Mononuclear cell (primary cell): ENCODE measurements around the gene ZSWIM6. TPM values are rescaled to one million over a fixed set of nuclear protein-coding genes. Genes with fewer than 3 reads are reported as not detected.

Source experiments
- H3K27me3 ChIP-seq: 2 replicates; pipeline ENCODE4 v1.6.0; 2011; ENCODE audit warnings: low read length, control low read depth; ENCODE audit not compliant: insufficient read depth
- H3K4me1 ChIP-seq: 2 replicates; pipeline ENCODE4 v1.5.1; 2011; ENCODE audit warnings: mild to moderate bottlenecking, low read length, control low read depth; ENCODE audit not compliant: insufficient read depth
- H3K4me3 ChIP-seq: 2 replicates; pipeline ENCODE4 v1.5.1; 2011; ENCODE audit warnings: mild to moderate bottlenecking, low read length, moderate library complexity
- H3K9me3 ChIP-seq: 2 replicates; pipeline ENCODE4 v1.5.1; 2011; ENCODE audit warnings: low read depth, mild to moderate bottlenecking, control low read depth, low read length
- total RNA-seq: library from RNA; depleted of rRNA; stranded (reverse); fragments of >200 nt; gene quantifications from one replicate; pipeline ENCODE4 v1.2.3, GENCODE V29; 2012

Gene ZSWIM6
- total RNA-seq, 1 donor: 4.9 TPM

DNA sequence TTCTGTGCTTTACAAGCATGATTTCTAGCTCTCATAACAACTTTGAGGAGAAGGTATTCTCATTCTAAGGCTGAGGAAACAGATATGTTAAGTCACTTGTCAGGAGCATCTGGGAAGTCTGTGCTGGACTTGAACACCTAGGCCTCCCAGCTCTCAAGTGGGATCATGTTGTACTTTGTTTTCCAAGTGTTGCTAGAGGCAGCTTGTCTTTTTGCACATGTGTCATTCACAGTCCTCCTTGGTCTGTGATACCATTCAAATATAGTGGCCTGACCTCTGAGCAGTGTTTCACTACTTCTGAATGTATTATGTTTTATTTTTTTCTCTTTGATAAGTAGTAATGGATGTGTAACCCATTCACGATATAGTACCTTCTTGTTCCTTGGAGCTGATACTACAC, 21.2 kb downstream of the ZSWIM6 start:
- peaks cover 5% of the 10 kb centered on the region for H3K4me1 ChIP-seq
- H3K9me3 ChIP-seq: peaks cover 11% of the 10 kb centered on the region
- no peaks in the 10 kb centered on the region for H3K27me3 ChIP-seq
- no peak overlapping the region for H3K4me3 ChIP-seq

DNA sequence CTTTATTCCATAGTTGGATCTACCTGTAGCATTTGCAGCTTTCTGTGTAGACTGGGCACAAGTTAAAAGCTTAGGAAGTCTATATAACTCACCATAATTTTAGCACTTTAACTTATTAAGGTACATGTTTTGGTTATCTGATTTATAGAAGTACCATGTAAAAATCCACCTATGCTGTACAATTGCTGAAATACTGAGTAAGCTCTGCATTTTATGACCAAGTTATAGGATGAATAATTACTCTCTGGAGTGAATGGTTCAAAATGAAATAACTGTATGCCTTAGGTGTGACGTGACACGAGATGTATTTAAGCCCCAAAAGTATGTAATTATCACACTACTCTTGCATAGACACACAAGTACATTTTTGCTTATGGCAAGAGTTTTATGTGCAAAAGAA, 22.1 kb downstream of the ZSWIM6 start:
- Histone ChIP-seq H3K9me3 (peaks cover 11% of the 10 kb centered on the region), H3K27me3 (no peaks in the 10 kb centered on the region), H3K4me1 (no peaks in the 10 kb centered on the region), H3K4me3 (no peak overlapping the region)

DNA sequence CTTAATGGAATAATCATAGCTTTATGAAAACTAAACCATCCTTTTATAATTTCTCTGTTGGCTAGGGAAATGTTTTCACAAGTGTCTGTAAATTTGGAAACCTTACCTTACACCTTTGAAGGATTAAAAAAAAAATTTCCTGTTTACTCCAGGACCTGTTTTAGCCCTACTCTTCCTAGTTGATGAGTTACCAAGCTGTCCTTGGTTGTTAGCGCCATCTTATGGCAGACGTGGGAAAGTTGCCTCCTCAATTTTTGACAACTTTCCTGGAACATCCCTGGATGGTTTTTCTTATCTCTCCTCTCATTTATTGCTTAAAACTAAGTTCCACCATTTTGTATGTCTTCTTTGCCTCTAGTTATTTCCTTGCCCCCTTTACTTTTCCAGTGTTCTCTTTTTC, 25.7 kb downstream of the ZSWIM6 start:
- Histone ChIP-seq H3K9me3 (peaks cover 11% of the 10 kb centered on the region), H3K4me1 (no peaks in the 10 kb centered on the region), H3K4me3 (no peak overlapping the region), H3K27me3 (no peaks in the 10 kb centered on the region)

GRCh38 chr5:61362796-61363368, 30.8 kb downstream of the ZSWIM6 start:
- Histone ChIP-seq H3K9me3 (peaks cover under 1% of the 10 kb centered on the region), H3K4me1 (no peaks in the 10 kb centered on the region), H3K4me3 (no peak overlapping the region), H3K27me3 (no peaks in the 10 kb centered on the region)

DNA sequence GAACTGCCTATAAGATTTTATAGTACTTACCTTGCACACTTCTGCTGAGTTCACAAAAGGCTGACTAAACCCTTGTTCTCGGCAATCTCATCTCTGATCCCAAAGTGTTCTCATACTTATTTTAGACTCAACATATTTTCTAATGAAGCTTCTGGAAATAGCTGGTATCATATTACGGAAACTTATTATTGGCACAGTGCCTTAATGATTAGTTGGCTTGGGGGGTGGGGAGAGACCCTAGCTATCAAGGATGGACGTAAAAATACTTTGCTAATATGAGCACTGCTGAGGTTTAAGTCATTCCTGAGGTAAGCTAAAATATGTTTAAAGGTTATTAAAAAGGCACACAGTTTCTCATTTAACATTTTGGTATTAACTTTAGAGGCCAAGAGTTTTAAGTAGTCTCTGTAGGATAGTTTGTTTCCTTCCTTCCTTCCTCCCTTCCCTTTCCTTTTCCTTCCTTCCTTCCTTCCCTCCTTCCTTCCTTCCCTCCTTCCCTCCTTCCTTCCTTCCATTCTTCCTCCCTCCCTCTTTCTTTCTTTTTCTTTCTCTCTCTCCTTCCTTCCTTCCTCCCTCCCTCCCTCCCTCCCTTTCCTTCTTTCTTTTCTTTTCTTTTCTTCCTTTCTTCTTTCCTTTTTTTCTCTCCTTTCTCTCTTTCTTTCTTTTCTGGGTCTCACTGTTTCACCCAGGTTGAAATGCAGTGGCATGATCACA, 31.5 kb downstream of the ZSWIM6 start:
- H3K27me3 ChIP-seq: no peaks in the 10 kb centered on the region
- no peak overlapping the region for H3K4me3 ChIP-seq
- H3K4me1 ChIP-seq: no peaks in the 10 kb centered on the region
- no peaks in the 10 kb centered on the region for H3K9me3 ChIP-seq

DNA sequence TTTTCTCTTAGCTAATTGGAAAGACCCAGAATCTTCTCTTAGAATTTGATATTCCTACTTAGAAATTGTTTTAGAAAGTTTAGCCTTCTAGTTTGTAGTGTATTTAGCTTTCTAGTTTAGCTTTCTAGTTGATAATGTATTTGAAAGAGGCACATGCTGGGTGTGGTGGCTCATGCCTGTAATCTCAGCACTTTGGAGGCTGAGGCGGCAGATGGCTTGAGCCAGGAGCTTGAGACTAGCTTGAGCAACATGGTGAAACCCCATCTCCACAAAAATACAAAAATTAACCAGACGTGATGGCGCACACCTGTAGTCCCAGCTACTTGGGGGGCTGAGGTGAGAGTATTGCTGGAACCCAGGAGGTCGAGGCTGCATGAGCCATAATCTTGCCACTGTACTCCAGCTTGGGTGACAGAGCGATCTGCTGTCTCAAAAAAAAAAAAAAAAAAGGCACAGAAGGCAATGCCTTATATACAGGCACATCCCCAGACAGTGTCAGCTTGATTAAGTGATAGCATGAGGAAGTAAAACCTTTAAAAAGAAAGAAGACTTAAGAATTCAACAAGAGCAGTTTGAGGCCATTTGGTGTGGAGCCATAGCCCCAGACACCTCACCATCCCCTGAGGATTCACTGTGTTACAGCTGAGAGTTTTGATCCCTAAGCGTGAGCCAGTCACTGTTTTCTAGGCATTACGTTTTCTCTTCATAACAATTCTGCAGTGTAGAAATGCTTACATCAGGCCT, 34.6 kb downstream of the ZSWIM6 start:
- H3K9me3 ChIP-seq: no peaks in the 10 kb centered on the region
- no peaks in the 10 kb centered on the region for H3K4me1 ChIP-seq
- no peak overlapping the region for H3K4me3 ChIP-seq
- no peaks in the 10 kb centered on the region for H3K27me3 ChIP-seq

DNA sequence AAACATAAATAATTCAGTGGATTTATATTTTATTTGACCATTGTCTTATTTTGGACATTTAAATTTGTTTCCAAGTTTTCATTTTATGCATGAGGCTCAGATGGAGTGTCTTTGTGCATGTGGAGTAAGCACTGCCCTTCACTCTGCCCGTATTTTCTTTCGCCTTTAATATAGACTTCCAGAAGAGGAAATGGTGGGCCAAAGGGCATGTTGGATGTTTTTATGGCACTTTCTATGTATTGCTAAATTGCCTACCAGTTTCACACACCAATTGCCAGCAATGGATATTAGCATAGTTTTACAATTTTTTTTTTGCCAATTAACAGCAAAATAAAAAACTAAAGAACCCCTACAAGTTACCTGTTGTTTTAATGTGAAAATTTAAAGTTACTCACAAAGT, 38.4 kb downstream of the ZSWIM6 start:
- Histone ChIP-seq H3K4me3 (no peak overlapping the region), H3K27me3 (no peaks in the 10 kb centered on the region), H3K4me1 (no peaks in the 10 kb centered on the region)

DNA sequence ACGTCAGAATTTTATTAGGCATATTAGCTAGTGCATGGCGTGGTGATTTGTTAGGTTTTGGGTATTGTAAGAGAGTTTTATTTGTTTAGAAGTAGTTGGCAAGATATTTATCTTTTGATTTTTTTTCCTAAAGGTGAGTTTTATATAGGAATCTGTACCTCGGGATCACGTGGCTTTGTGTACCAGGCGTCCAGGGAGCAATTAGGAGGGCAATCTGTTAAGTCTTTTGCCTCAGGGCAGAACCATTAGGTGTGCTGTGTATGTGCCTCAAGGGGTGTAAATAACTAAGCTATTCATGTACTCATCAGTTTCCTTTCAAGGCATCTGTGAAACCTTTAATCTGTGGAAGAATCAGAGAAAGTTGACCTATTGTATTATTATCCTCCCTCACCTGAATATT, 39.4 kb downstream of the ZSWIM6 start:
- Histone ChIP-seq H3K27me3 (no peaks in the 10 kb centered on the region), H3K4me1 (no peaks in the 10 kb centered on the region), H3K9me3 (no peaks in the 10 kb centered on the region), H3K4me3 (no peak overlapping the region)

More for the DNA sequence above, 38.4 kb downstream of the ZSWIM6 start:
- H3K9me3 ChIP-seq: no peaks in the 10 kb centered on the region

GRCh38 chr5:61379677-61380076, 47.6 kb downstream of the ZSWIM6 start:
- no peaks in the 10 kb centered on the region for H3K4me1 ChIP-seq

GRCh38 chr5:61381968-61382367, 49.9 kb downstream of the ZSWIM6 start:
- Histone ChIP-seq H3K4me1 (no peaks in the 10 kb centered on the region), H3K9me3 (no peaks in the 10 kb centered on the region), H3K4me3 (no peak overlapping the region), H3K27me3 (no peaks in the 10 kb centered on the region)

More at GRCh38 chr5:61379677-61380076, 47.6 kb downstream of the ZSWIM6 start:
- Histone ChIP-seq H3K9me3 (no peaks in the 10 kb centered on the region), H3K27me3 (no peaks in the 10 kb centered on the region), H3K4me3 (no peak overlapping the region)

DNA sequence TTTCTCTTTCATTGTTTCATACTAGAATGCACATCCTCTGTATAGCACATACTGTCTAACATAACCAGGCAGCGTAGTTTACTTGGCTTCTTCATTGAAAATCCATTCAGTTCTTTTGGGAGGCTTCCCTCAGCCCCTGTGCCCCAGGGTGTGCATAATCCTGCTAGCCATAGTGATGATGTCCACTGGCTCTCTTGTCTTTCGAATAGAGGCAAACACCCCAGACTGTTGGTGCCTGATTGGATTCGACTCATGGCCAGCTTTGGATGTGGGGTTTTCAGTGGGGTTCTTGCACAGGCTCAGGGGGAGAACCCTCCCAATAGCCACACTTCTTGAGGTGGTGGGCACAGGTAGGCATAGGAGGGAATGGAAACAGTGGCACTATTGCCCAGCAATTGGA, 53.6 kb downstream of the ZSWIM6 start:
- no peak overlapping the region for H3K4me3 ChIP-seq
- no peaks in the 10 kb centered on the region for H3K9me3 ChIP-seq
- no peaks in the 10 kb centered on the region for H3K4me1 ChIP-seq
- H3K27me3 ChIP-seq: no peaks in the 10 kb centered on the region

DNA sequence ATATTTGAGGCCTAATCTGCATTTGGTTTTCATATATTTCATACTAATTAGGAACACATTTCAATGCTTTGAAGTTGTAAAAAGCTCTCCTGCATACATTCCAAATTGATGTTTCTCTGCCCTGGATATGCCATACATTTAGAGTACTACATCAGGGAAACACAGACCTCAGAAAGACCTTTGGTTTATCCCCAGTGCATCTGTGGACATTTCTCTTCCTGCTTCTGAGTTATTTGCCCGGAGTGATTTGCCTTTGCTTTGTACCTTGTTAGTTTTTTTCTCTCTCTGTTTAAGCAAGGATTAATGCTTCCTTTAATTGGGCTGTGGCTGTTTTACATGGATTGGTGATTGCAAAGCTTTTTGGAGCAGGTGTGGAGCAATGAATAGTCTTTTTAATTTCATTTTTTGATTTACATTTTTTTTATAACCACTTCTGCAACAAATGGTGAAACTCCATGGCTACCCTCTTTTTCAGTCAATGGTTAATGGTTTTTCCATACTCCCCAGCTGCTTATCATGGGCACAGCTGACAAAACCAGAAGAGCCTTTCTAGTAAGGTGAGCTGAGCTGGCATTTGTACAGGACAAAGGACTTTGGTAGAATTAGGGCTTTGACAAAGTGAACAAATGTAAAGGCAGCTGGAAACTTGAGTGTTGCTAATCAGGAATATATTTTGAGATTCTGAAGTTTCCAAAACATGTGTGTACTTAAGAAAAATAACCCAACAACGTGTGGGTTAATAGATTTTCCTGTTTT, 54.2 kb downstream of the ZSWIM6 start:
- H3K9me3 ChIP-seq: no peaks in the 10 kb centered on the region

DNA sequence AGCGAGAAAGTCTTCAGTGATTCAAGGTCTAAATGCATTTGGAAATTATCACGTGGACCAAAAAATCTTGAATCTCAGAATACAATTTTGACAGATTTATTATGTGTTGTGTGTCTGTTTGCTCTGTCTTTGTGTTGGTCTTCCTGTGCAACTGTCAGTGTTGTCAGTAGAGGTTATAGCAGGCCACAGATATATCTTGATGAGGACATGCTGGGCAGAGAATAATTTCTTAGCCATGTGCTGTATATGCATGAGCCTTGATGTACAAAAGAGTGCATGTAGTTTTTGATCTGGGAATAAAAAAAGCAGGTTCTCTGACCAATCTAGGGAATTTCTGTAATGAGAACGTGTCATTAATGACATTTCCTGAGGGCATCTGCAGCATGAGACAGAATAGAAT, 57.6 kb downstream of the ZSWIM6 start:
- no peaks in the 10 kb centered on the region for H3K4me1 ChIP-seq
- no peaks in the 10 kb centered on the region for H3K27me3 ChIP-seq
- H3K4me3 ChIP-seq: no peak overlapping the region
- no peaks in the 10 kb centered on the region for H3K9me3 ChIP-seq

More for the DNA sequence above, 54.2 kb downstream of the ZSWIM6 start:
- H3K4me3 ChIP-seq: no peak overlapping the region
- H3K27me3 ChIP-seq: no peaks in the 10 kb centered on the region
- H3K4me1 ChIP-seq: no peaks in the 10 kb centered on the region

- Histone ChIP-seq H3K4me3 (no peak overlapping the region), H3K4me1 (no peaks in the 10 kb centered on the region), H3K9me3 (no peaks in the 10 kb centered on the region), H3K27me3 (no peaks in the 10 kb centered on the region)
These were observed 62.1 kb downstream of the ZSWIM6 start for GRCh38 chr5:61394078-61394704.

GRCh38 chr5:61394793-61395192, 62.7 kb downstream of the ZSWIM6 start:
- no peaks in the 10 kb centered on the region for H3K4me1 ChIP-seq
- no peaks in the 10 kb centered on the region for H3K27me3 ChIP-seq
- H3K4me3 ChIP-seq: no peak overlapping the region
- no peaks in the 10 kb centered on the region for H3K9me3 ChIP-seq
